Measurements from ENCODE around the gene SERF2.

GRCh38 chr15:43749690-43750345, 42.3 kb upstream of the SERF2 start:
- no peak for TF ChIP-seq EZH2 (IDR thresholded peaks at IDR 0.05; ENCODE audit: insufficient read depth, poor library complexity, severe bottlenecking)
- no peak for TF ChIP-seq EZH2phosphoT487 (IDR thresholded peaks at IDR 0.05; ENCODE audit: insufficient read depth, low read depth)

Data from GM23248 (cell line).